PC-9 (cell line): ENCODE results near the gene ERP27. TPM values are rescaled to one million over a fixed set of nuclear protein-coding genes. Genes with fewer than 3 reads are reported as not detected.
A peak's percentile ranks its signal among the peaks of the same experiment; 100 is the strongest.

Source experiments
- BruUV-seq: library from RNA; stranded (reverse); fragments of 400-500 nt; replicated peaks from 2 replicates; lab custom pipeline; 2021; lab: Mats Ljungman, UMichigan
- CTCF ChIA-PET: fragments of 300-600 bp; sonication (Branson Sonifier 250); formaldehyde crosslinking; loops from one replicate; lab custom pipeline; 2022; ENCODE audit warnings: antibody characterized with exemption; lab: Charles Lee
- POLR2A ChIA-PET: fragments of 300-600 bp; sonication (Branson Sonifier 250); formaldehyde crosslinking; loops from one replicate; lab custom pipeline; 2022; ENCODE audit warnings: antibody characterized with exemption; ENCODE audit not compliant: unreplicated experiment; lab: Charles Lee
- DNase-seq, 2 experiments: peaks; one replicate each; pipeline versions ENCODE4 v3.0.0 to v3.0.0-alpha.2; 2015 to 2022; ENCODE audit warnings: mixed read lengths in 1 of 2
- H2AFZ ChIP-seq: fragments of 200-600 bp; sonication (generic); 2 replicates; pipeline ENCODE4 v1.8.1; 2017; ENCODE audit warnings: antibody characterized with exemption
- H3F3A ChIP-seq: fragments of 200-600 bp; sonication (generic); 2 replicates; pipeline ENCODE4 v1.8.1; 2017; ENCODE audit warnings: antibody characterized with exemption, mild to moderate bottlenecking, low read depth; ENCODE audit not compliant: insufficient read depth
- H3K27ac ChIP-seq: fragments of 200-600 bp; sonication (generic); 2 replicates; pipeline ENCODE4 v1.6.1; 2016; ENCODE audit warnings: mixed run types
- H3K27me3 ChIP-seq: fragments of 200-600 bp; sonication (generic); 2 replicates; pipeline ENCODE4 v1.6.1; 2016; ENCODE audit warnings: low read depth, mixed run types; ENCODE audit not compliant: insufficient read depth
- H3K36me3 ChIP-seq: fragments of 200-600 bp; sonication (generic); 2 replicates; pipeline ENCODE4 v1.6.1; 2016; ENCODE audit warnings: low read depth, mixed run types
- H3K4me1 ChIP-seq: fragments of 200-600 bp; sonication (generic); replicated peaks from 2 replicates; pipeline ENCODE4 v1.6.1; 2016; ENCODE audit warnings: mixed run types; ENCODE audit not compliant: insufficient read depth
- H3K4me2 ChIP-seq: fragments of 200-600 bp; sonication (generic); 2 replicates; pipeline ENCODE4 v1.6.1; 2017; ENCODE audit warnings: mixed run types
- H3K4me3 ChIP-seq: fragments of 200-600 bp; sonication (generic); 2 replicates; pipeline ENCODE4 v1.6.1; 2016; ENCODE audit warnings: mixed run types
- H3K79me2 ChIP-seq: fragments of 200-600 bp; sonication (generic); 2 replicates; pipeline ENCODE4 v1.6.1; 2017; ENCODE audit warnings: low read depth, mixed run types
- H3K9me2 ChIP-seq: fragments of 200-600 bp; sonication (generic); 2 replicates; pipeline ENCODE4 v1.8.1; 2017; ENCODE audit warnings: mild to moderate bottlenecking; ENCODE audit not compliant: insufficient read depth
- H3K9me3 ChIP-seq: fragments of 200-600 bp; sonication (generic); 2 replicates; pipeline ENCODE4 v1.8.1; 2016; ENCODE audit warnings: low read depth; ENCODE audit not compliant: insufficient read depth
- H4K20me1 ChIP-seq: fragments of 200-600 bp; sonication (generic); 2 replicates; pipeline ENCODE4 v1.8.1; 2017; ENCODE audit not compliant: insufficient read depth
- CTCF ChIP-seq: fragments of 200-600 bp; sonication (generic); conservative IDR thresholded peaks from 2 replicates; pipeline ENCODE4 v1.6.1; 2017; ENCODE audit warnings: mixed run types, antibody characterized with exemption, mild to moderate bottlenecking, moderate library complexity
- EZH2 ChIP-seq: fragments of 200-600 bp; sonication (generic); IDR thresholded peaks from 2 replicates; pipeline ENCODE4 v1.8.0; 2017; ENCODE audit warnings: antibody characterized with exemption, low read depth
- intact Hi-C: fragments of 100-400 bp; cut with micrococcal nuclease; formaldehyde crosslinking; loops from one replicate; pipeline ENCODE4 v1.10.0; 2022; ENCODE audit not compliant: unreplicated experiment
- total RNA-seq: library from RNA; stranded (reverse); gene quantifications from 2 replicates; pipeline ENCODE4 v1.2.3, GENCODE V29; 2021

Gene ERP27
- total RNA-seq, 1 experiment from 2014 or later: 33.4 TPM

- intact Hi-C loops: loop anchor here (1.0 to 2.0 kb wide), 6 partner anchors 19 to 206 kb away; partner anchors contain the start of gene ARHGDIB
- ChIA-PET CTCF (interaction anchor here (0.9 to 1.3 kb wide), 2 partner anchors 43 to 125 kb away, joined by 3 to 4 read pairs; partner anchors contain the start of genes C12orf60 and MGP), POLR2A (interaction anchor here (0.5 to 1.2 kb wide), 8 partner anchors 18 to 1828 kb away, joined by 3 to 11 read pairs (median 4); partner anchors contain the start of gene C12orf60)
- Histone ChIP-seq H3K4me3 (peak overlapping the region; percentile 50), H3K36me3 (peaks cover 5% of the 10 kb centered on the region; the same call in 1 of the 2 replicates), H2AFZ (peak overlapping the region; percentile 61; the same call in 1 of the 2 replicates), H3K27me3 (no peaks in the 10 kb centered on the region), H3K79me2 (0 out of 2 replicates have a peak, but pooled peaks cover 7% of the 10 kb centered on the region), H3F3A (peaks cover 37% of the 10 kb centered on the region), H3K27ac (peak overlapping the region; percentile 78), H3K9me3 (peaks cover 11% of the 10 kb centered on the region), H4K20me1 (no peaks in the 10 kb centered on the region), H3K9me2 (no peaks in the 10 kb centered on the region), H3K4me2 (peak overlapping the region; percentile 95), H3K4me1 (peaks cover 72% of the 10 kb centered on the region)
- no TSS peak for BruUV-seq
- DNase-seq: peak; percentile 84 to 97
- no peak for TF ChIP-seq EZH2
- TF ChIP-seq CTCF: no peak
These were observed 9.4 kb downstream of the ERP27 start for GRCh38 chr12:14928931-14929330.

- Histone ChIP-seq H3K4me2 (peak overlapping the region; percentile 95), H3K9me3 (0 out of 2 replicates have a peak, but pooled peaks cover 8% of the 10 kb centered on the region), H3K27me3 (no peaks in the 10 kb centered on the region), H2AFZ (peak overlapping the region; percentile 36; the same call in 1 of the 2 replicates), H3K27ac (no peak overlapping the region), H3K4me3 (no peak overlapping the region), H3K79me2 (0 out of 2 replicates have a peak, but pooled peaks cover 7% of the 10 kb centered on the region), H3F3A (peaks cover 29% of the 10 kb centered on the region), H3K36me3 (no peaks in the 10 kb centered on the region), H3K9me2 (no peaks in the 10 kb centered on the region), H4K20me1 (no peaks in the 10 kb centered on the region), H3K4me1 (peaks cover 55% of the 10 kb centered on the region)
- no TSS peak for BruUV-seq
- CTCF ChIA-PET: no interaction called here
- no peak for TF ChIP-seq EZH2
- TF ChIP-seq CTCF: no peak
- POLR2A ChIA-PET: interaction anchor here (0.7 to 1.1 kb wide), 2 partner anchors 23 to 124 kb away, joined by 3 to 15 read pairs; partner anchors contain the start of gene C12orf60
- no peak for DNase-seq
- intact Hi-C loops: no loop called here
These were observed 11.1 kb downstream of the ERP27 start for GRCh38 chr12:14927267-14927666.

GRCh38 chr12:14924541-14924940 lies 13.8 kb downstream of the ERP27 start:
- Histone ChIP-seq H3K4me2 (no peak overlapping the region), H3K27ac (no peak overlapping the region), H3K9me2 (no peaks in the 10 kb centered on the region), H3K79me2 (0 out of 2 replicates have a peak, but pooled peaks cover 7% of the 10 kb centered on the region), H3K27me3 (no peaks in the 10 kb centered on the region), H3K4me1 (peaks cover 28% of the 10 kb centered on the region), H3K4me3 (no peak overlapping the region), H3K9me3 (peaks cover 16% of the 10 kb centered on the region; the same call in 1 of the 2 replicates), H3F3A (peaks cover 11% of the 10 kb centered on the region), H2AFZ (no peak overlapping the region), H3K36me3 (no peaks in the 10 kb centered on the region), H4K20me1 (no peaks in the 10 kb centered on the region)
- BruUV-seq: no TSS peak
- POLR2A ChIA-PET: no interaction called here
- no peak for DNase-seq
- no peak for TF ChIP-seq EZH2
- TF ChIP-seq CTCF: no peak
- CTCF ChIA-PET: interaction anchor here (0.6 kb wide), 1 partner anchor 89 kb away, joined by 4 read pairs; no protein-coding TSS in a partner anchor
- intact Hi-C loops: no loop called here
